HG03439 (cell line): ENCODE results near the gene RNF111.
"Not testable (repeated sequence)": the region's sequence is repeated elsewhere in the genome, so short reads cannot be mapped to it uniquely, and the experiment has no call there.

Experiments
- ATAC-seq: cut with Tn5 transposase; IDR thresholded peaks from one replicate; pipeline ENCODE4 v1.9.1; 2021; ENCODE audit warnings: mild to moderate bottlenecking, moderate library complexity; ENCODE audit not compliant: unreplicated experiment

The RNF111 gene

DNA sequence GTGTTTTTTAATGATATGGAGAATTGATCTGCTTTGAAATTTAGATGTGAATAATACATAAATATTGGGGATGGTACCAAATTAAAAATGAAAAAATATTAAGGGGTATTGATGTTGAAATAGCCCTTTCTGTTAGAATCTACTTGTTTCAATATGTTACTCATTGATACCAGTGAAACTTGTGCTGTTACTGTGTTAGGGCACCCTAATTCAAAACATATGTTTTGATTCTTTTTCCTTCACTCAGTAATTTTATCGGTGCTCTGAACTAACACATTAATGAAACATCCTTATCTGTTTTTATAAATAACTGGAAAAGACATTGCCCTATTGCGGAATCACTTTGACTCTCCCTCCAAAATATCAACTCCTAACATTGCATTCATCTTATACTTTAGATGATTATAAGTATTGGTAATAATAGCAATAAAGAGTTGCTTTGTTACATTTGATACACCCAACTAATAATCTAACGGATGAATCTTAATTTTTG is 65.5 kb downstream of the RNF111 start:
- no peak for ATAC-seq

DNA sequence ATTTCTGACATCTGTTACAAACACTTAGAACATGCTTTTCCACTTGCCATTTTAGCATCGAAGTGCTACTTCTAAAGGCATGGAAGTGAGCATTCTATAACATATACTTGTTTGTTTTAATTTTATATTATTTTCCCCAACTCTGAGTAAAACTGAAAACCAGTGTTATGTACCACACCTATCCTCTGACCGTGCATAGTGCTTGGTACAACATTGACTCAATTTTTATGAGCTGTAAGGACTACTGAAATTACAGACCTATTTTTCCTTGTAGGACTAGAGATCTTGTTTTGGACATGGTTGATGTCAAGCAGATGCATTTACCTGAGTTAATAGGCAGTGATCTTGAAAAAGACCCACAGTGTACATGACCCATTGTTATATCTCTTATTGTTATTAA is 66.0 kb downstream of the RNF111 start:
- ATAC-seq, result no peak

DNA sequence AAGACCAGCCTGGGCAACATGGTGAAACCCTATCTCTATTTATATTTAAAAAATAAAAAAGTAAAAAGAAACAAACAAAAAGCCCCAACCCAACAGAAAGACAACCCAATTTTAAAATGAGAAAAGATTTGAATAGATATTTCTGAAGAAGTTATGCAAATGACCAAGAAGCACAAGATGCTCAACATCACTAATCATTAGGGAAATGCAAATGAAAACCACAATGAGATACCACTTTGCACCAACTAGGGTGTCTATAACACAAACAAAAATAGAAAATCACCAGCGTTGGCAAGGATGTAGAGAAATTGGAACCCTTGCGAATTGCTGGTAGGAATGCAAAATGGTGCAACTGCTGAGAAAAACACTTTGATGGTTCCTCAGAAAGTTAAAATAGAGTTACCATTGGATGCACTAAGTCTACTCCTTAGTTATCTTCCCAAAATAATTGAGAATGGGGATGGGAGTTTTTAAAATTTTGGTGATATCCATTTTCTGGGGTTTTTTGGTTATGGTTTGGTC is 71.7 kb downstream of the RNF111 start:
- ATAC-seq, result peak; percentile 34

DNA sequence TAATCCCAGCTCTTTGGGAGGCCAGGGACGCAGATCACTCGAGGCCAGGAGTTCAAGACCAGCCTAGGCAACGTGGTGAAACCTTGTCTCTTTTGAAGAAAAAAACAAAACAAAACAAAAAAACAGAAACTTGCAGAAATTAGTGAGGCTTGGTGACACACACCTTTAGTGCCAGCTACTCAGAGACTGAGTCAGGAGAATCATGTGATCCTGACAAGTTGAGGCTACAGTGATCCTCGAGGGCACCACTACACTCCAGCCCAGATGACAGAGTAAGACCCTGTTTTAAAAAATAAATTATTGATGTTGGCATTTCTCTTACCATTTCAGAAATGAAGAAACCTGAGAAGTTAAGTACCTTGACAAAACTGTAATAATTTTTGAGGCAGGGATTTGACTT is 72.9 kb downstream of the RNF111 start:
- no peak for ATAC-seq

DNA sequence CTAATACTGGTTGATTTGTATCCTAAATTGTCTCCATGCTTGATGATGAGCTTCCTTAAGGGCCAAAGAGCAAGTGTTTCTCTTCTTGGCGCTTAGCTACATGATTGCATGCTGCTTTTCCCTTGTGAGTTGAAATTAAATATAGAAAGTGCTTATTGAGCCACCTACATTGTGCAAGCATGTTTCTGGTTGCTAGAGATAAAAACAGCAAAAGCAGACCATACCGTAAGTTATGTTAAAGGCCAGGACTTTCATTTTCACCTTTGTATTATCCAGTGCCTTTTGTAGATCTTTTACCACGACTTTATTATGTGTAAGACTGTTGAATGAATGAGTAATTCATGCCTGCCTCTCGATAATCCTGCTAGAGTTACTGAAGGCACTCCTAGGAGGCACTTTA is 75.6 kb downstream of the RNF111 start:
- ATAC-seq, result no peak

DNA sequence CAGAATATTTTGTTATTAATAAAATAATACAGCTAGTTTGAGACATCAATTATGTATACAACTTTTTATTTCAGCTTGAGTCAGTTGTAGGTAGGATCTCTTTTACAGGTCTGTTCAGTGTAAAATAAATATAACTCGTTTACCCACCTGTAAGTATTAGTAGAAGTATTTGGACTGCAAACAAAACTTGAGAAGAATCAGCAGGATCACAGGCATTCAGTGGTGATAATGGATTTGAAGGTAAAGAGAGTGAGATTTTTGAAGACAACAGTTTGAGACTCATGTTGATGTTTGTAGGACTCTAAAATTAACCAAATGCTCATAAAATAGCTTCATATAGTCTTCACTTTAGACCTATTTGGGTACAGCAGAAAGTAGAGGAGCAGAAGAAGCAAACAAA is 82.0 kb downstream of the RNF111 start:
- ATAC-seq, result no peak

DNA sequence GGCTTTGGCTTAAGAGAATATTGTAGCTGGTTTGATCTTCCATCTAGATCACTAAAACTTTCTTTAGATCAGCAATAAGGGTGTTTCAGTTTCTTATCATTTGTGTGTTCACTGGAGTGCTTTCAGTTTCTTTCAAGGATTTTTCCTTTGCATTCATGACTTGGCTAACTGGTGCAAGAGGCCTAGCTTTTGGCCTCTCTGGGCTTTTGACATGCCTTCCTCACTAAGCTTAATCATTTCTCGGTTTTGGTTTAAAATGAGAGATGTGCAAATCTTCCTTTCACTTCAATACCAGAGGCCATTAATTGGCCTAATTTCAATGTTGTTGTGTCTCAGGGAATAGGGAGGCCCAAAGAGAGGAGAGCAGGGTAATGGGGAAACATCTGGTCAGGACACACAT is 87.1 kb downstream of the RNF111 start:
- no peak for ATAC-seq

DNA sequence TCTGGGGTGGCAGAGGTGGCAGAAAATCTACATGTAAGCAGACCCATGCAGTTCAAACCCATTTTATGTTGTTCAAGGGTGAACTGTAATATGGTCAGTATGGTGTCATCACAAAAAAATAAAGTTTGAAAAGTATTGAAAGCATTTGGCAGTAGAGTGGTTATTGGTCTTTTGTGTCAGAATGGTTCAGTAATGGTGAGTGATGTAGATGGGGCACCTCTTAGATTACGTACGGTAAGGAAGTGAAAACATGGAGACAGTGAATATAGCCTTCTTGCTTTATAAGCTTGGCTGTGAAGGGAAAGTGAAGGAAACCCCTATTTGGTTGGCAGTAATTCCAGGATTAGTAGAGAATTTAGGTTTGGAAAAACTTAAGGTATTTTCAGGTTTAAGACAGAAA is 100.3 kb downstream of the RNF111 start:
- no peak for ATAC-seq

DNA sequence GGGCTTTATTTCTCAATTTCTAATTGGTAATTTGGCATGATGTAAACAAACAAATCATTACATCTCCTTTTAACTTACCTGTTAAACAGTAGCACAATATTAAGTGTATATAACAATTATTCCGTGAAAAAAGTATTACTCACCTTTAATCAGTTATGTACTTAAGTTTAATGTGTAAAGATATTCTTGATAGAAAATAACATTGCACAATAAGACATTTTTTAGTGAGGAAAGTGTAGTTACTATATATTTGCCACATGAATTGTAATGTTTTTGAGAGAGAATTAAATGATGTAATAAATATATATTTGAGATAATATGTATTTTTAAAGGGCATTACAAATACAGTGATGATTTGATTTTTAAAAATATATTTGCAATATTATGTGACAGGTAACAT is 106.6 kb downstream of the RNF111 start:
- ATAC-seq, result no peak

DNA sequence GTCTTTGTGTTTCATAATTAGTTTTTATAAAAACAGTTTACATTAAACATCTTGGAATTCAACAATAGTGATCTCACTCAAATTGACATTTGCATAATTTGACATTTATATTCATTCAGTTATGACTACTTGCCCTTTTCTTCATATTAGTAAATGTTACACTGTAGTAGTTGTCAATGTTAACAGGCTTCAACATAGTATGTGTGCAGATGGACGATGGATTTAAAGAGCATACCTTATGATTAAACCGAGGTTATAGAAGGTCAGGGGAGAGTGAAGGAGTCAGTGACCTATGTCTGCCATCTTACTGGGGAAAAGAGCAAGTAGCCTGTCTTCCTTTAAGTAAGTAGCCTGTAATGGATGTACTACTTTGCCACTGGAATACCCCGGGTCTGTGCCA is 109.0 kb downstream of the RNF111 start:
- ATAC-seq, result no peak

DNA sequence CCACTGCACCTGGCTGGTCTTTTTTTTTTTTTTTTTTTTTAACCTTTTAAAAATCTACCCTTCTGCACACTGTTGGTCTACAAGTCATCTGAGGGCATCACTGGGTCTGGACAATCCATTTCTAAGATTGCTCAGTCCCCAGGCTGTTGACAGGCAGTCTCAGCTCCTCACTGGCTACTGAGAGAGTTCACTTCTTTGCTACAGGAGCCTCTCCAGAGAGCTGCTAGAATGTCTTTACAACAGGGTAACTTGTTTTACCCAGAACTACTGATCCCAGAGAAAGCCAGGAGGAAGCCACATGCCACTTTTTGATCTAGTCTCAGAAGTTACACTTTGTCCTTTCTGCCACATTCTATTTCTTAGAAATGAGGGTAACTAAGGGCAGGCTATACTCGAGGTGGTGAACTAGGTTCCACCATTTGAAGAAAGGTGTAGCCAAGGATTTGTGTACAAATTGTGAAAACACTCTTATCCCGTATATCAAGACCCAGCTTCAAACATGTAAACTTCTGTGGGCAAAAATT is 111.8 kb downstream of the RNF111 start:
- no peak for ATAC-seq

DNA sequence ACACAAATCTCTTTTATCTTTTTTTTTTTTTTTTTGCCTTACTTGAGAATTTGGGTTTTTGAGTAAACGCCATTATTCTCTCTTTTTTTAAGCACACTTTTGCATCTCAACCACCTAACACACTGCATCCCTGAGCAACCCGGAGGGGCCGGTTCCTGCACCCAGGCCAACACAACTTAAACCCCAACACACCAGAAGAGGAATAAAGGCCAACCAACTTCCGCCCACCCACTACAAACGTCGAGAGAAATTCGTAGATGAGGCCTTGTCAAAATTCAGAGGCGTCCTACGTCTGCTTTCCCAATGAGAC is 117.1 kb downstream of the RNF111 start:
- no peak for ATAC-seq

DNA sequence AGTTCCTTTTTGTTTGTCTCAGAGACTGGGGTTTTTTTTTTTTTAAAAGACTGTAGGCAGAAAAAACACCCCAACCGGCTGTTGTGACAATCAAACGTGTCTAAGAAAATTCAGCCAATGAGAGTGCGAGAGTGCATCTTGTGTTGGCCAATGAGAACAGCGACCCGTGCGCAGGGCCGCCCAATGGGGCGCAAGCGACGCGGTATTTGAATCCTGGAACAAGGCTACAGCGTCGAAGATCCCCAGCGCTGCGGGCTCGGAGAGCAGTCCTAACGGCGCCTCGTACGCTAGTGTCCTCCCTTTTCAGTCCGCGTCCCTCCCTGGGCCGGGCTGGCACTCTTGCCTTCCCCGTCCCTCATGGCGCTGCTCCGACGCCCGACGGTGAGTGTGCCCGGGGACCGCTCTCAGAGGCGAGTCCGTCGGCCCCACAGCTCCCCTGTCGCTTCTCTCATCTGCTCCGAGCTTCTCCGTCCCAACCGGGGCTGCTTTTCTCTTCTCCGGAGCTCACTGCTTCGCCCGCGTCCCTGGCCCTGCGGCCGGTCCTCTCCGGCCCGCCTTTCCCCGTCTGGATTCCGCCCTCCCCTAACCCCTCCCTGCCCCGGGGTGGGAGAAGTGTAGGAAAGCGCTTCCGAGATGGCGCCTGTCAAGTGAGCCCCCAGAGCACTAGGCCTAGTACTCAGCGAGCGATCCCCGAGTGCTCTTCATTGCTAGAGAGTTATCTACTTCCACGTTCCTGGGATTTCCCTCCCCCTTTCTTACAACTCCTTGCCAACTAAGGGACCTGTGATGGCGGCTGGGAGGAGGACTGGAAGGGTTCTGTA is 117.7 kb downstream of the RNF111 start, which contains the start of gene CCNB2:
CCNB2 (plus strand) TSS at position 235 of the 821 bp plus-strand sequence; CDS start at position 358, 123 bp downstream.
- ATAC-seq, result peak; percentile 96

DNA sequence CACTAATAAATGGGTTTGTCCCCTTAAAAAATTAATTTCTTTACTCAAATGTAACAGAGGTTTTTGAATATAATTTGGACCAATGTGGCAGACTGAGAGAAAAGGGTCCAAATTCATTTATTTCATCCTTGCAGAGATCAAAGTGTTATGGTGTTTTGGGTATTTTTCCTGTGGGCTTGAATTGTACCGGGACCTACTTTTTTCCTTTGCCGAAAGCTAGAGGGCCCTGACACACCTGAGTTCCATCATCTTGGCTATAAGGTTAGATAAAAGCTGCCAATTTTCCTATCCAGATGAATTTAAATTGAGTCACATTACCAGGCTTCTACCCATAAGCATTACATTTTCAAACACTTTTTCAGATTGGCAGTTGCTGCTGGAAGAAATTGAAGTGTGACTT is 118.4 kb downstream of the RNF111 start:
- no peak for ATAC-seq

DNA sequence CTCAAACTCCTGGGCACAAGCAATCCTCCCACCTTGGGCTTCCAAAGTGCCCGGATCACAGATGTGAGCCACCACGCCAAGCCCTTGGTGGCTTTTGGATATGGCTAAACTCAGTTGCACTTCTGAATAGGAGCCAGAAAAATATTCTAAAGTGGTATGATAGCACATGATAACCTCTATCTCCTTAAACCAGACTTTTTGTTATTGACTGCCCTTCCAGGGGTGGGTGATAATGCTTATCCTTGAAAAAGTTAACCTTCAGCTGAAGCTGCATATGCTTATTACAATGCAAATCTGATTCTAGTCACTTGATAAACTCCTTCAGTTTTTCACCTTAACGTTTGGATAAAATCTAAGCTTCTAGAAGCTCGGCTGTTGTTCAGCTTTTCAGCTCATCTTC is 123.8 kb downstream of the RNF111 start:
- ATAC-seq, result no peak

DNA sequence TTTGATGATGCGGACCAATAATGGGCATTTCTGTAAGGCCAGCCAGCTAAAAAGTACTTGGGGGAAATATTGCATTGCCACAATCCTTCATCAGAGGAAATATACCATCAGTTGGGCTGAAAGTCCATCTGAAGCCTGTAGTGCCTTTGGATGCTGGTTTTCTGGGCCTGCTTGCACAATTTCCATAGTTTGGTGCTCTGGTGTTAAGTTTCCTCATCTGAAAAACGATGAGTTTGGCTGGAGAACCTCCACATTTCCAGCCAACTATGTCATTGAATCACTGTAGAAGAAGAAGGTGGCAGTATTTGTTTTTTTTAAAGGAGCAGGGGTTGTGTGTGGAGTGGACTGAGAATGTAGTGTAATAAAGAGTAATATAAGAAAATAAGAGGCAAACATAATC is 127.6 kb downstream of the RNF111 start:
- no peak for ATAC-seq

DNA sequence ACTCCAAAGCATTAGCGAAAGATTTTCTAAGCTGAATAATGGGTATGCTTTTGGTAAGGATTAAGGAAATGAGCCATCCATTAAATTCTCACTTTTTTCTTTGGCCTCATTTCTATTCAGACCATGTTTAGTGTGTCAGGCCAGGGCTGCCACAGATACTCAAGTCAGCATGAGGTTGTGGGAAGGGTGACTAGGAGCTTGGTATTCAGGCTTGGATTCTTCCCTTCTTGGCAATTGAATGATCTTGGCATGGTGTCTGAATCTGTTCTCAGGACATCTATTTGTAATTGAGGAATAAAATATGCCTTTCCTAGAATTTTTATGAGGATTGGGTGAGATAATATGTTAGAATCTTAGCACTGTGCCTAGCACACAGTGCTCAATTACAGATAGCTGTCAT is 128.7 kb downstream of the RNF111 start:
- no peak for ATAC-seq

DNA sequence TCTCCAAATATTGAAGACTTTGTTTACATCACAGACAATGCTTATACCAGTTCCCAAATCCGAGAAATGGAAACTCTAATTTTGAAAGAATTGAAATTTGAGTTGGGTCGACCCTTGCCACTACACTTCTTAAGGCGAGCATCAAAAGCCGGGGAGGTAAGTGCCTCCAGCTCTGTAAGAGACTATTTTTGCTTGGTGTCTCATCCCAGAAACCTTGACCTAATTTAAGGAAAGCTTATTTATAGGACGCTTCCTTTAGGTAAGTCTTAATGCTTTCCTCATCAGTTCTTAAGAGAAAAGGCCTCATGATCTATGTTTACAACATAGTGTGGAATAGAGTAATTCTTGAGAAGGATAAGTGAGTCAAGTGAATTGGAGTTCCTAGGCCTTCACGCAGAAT is 129.3 kb downstream of the RNF111 start:
- ATAC-seq, result no peak

DNA sequence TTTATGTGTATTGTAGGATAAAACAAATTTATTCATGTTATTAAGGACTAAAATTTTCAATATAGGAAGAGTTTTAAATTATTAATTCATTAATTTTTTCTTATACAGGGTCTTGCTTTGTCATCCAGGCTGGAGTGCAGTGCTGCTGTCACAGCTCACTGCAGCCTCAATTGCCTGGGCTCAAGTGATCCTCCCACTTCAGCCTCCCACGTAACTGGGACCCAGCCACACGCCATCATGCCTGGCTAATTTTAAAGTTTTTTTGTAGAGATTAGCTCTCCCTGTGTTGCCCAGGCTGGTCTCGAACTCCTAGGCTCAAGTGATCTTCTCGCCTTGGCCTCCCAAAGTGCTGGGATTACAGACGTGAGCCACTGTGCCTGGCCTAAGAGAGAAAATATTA is 132.2 kb downstream of the RNF111 start:
- no peak for ATAC-seq

DNA sequence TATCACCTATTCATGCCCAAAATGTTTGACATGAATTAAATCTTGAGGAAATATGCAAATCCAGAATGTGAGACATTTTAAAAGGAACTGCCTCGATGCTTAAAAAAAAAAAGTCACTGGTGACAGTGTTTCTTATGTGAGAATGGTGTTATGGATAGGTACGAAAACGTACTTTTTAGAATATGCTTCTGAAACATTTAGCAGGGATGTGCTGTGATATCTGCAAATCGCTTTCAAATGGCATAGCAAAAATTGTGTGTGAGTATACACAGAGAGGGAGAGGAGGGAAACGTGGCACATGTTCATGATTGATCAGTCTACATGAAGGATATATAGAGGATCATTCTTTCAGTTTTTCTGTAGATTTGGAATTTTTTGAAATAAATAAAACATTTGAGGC is 133.5 kb downstream of the RNF111 start:
- ATAC-seq, result no peak

DNA sequence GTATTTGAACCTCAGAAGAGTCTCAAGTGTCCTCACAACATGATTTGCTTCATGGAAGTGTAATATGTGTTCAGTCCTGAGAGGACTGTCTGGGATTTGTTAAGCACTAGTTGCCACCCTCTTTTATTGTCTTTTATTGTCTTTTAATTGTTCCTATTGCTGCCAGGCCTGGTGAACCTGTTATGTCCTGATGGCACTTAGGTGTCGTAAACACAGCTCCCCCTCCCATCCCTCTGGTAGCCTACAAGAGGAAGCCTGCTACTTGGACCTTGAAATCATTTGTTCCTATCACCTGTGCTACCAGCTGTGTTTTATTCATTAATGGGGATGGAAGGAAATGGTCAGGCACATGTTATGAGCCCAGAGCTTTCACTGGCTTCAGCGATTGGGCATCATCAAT is 136.8 kb downstream of the RNF111 start:
- ATAC-seq, result no peak

DNA sequence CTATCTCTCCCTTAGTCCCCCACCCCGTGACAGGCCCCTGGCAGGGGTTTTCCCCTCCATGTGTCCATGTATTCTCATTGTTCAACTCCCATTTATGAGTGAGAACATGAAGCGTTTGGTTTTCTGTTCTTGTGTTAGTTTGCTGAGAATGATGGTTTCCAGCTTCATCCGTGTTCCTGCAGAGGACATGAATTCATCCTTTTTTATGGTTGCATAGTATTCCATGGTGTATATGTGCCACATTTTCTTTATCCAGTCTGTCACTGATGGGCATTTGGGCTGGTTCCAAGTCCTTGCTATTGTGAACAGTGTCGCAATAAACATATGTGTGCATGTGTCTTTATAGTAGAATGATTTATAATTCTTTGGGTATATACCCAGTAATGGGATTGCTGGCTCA is 138.2 kb downstream of the RNF111 start:
- ATAC-seq, result not testable (repeated sequence)

DNA sequence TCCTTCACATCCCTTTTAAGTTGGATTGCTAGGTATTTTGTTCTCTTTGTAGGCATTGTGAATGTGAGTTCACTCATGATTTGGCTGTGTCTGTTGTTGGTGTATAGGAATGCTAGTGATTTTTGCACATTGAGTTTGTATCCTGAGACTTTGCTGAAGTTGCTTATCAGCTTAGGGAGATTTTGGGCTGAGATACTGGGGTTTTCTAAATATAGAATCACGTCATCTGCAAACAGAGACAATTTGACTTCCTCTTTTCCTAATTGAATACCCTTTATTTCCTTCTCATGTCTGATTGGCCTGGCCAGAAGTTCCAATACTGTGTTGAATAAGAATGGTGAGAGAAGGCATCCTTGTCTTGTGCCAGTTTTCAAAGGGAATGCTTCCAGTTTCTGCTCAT is 139.8 kb downstream of the RNF111 start:
- not testable (repeated sequence) for ATAC-seq
